Activated gamma-delta T cell treated with Interleukin-2 at 50 U/mL for 16 hours (primary cell): ENCODE measurements around the gene CEBPZ.

Experiments
- DNase-seq: peaks from one replicate; pipeline ENCODE4 v3.0.0-alpha.2; 2020

CEBPZ gene

GRCh38 chr2:37180006-37180639 is 51.3 kb downstream of the CEBPZ start:
- DNase-seq, result no peak

GRCh38 chr2:37173741-37174140 is 57.7 kb downstream of the CEBPZ start:
- DNase-seq, result no peak

- no peak for DNase-seq
Measured at GRCh38 chr2:37171624-37171950, 59.8 kb downstream of the CEBPZ start.

GRCh38 chr2:37168217-37168981 is 63.0 kb downstream of the CEBPZ start:
- DNase-seq, result peak; percentile 22

- no peak for DNase-seq
Measured at GRCh38 chr2:37167636-37168180, 63.7 kb downstream of the CEBPZ start.

- no peak for DNase-seq
Measured at GRCh38 chr2:37164757-37165156, 66.6 kb downstream of the CEBPZ start.

GRCh38 chr2:37156857-37157714 is 74.3 kb downstream of the CEBPZ start, which contains the start of gene EIF2AK2:
EIF2AK2 (minus strand) TSS chr2:37156980; CDS start chr2:37147806, 9,174 bp downstream.
- peak; percentile 77 for DNase-seq

- DNase-seq, result peak; percentile 6
Measured at GRCh38 chr2:37156071-37156856, 75.1 kb downstream of the CEBPZ start.

- no peak for DNase-seq
Measured at GRCh38 chr2:37154785-37155184, 76.6 kb downstream of the CEBPZ start.

GRCh38 chr2:37153224-37153623 is 78.2 kb downstream of the CEBPZ start:
- no peak for DNase-seq
